ENCODE results near the gene MTERF1.
A peak's percentile ranks its signal among the peaks of the same experiment; 100 is the strongest.
"Not testable (repeated sequence)": the region's sequence is repeated elsewhere in the genome, so short reads cannot be mapped to it uniquely, and the experiment has no call there.

MTERF1 gene, protein sequence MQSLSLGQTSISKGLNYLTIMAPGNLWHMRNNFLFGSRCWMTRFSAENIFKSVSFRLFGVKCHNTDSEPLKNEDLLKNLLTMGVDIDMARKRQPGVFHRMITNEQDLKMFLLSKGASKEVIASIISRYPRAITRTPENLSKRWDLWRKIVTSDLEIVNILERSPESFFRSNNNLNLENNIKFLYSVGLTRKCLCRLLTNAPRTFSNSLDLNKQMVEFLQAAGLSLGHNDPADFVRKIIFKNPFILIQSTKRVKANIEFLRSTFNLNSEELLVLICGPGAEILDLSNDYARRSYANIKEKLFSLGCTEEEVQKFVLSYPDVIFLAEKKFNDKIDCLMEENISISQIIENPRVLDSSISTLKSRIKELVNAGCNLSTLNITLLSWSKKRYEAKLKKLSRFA

DNA sequence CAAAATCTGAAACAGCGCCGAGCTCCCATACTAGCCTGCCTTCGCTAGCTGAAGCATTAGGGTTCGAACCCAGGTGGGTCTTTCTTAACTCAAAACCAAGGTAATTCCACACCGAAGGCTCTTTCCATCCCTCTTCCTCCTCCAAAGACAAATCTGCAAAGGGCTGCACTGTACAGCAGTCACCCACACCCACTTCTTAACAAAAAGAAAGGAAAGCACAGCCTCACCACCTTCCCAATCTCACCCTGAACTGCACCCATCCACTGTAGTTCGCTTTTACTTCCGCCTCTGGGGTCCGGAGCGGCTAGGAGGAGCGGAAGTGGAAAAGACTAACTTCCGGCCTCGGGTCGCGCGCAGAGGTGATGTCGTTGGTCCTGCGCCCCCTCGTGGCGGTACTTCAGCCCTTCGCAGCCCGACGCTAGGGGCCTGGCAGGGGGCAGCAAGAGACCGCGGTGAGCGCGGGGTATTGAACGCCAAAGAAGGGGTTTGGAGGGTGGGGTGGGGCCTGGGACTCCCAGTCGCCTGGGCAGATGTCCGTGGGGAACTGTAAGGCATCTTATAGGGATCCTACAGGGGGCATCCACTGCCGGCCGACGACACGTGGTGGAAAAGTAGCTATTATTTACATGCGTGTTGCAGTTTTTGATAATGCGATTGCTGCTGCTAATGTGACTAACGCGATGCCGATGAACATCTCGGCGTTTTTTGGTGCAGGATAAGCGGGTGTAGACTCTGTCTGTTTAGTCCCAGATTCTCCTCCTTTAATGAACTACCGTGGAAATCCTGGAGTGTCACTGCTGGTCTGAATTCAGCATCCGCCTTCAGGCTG is at the start of gene MTERF1:
TSS of gene MTERF1 (minus strand) at position 290 of the 829 bp plus-strand sequence. CDS start 619 bp downstream, outside the sequence.
- peak; percentile 92 for DNase-seq

DNA sequence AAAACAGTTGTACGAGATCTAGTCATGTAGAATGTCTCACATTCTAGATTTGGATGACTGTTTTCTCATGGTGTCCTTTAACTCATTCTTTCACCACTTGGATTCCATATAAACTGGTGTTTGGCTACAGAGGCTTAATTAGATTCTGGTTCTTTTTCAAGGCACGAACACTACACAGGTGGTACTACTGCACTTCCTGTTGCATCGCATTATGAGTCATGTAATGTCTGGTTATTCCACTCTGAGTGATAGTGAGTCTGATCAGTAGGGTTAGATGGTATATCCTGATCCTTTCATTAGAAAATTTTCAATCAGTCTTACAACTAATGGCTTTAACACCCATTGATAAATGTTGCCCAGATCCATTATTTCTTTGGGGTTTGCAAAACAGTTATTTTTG is 49.0 kb upstream of the MTERF1 start:
- DNase-seq = no peak

DNA sequence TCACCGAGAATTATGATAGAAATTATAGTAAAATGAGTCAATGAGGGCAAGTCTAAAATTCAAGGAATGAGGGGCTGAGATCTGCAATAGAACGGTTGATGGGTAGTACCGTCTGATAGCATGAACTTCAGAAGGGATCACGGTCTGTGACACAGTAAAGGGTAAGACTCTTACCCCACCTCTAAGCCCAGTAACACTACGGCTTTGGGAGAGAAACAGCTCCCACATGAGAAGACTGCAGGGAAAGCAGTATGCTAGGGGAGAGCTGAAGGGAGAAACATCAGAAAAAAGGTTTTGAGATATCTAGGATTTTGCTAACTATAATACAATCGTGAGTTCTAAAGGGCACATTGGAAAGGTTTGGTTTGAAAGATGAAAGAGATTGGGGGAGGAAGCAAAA is 47.4 kb upstream of the MTERF1 start:
- no peak for DNase-seq

DNA sequence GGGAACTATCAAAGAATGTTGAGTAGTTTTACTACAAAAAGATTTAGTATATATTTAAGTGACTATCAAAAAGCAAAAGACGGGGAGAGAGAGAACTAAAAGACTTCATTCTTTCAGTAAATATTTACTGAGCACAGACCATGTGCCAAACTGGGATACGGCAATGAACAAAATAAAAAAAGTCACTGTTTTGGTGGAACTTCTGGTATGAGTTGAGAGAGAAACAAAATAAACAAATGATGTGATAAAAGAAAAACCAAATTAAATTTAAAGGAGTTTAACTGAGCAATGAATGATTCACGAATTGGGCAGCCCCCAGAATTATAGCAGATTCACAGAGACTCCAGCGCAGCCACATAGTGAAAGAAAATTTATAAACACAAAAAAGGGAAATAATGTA is 42.4 kb upstream of the MTERF1 start:
- no peak for DNase-seq

DNA sequence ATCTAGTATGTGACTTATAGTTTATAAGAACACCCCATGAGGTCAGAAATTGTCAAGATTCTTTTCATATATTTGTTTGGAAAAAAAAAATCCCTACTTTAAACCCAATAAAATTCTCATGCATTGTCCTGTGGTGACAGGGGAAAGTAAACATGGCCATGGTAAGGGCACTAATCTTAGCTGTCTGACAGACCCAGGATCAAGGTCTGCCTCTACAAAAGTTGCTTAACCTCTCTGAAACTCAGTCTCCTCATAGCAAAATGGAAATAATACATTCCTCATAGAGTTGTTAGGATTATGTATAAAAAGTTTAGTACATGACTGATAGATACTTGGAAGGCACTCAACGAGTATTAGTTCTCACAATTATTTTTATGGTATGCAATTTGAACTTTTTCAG is 37.9 kb upstream of the MTERF1 start:
- no peak for DNase-seq

DNA sequence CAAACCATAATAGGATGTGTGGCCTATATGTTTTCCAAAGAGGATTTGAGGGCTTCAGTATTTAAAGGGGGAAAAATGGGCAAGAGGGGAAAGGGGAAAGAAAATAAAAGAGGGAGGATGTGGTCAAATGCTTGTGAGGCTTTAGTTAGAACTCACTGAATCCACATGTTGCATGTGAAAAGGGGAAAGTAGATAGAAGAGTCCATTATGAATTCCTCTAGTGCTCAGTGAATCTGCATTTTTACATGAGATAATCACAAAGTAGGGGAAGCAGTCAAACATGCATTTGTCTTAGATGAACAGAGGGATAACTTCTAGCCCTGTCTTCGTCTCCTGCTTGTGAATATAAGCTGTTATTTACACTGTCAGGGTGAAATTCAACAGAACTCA is 35.5 kb upstream of the MTERF1 start:
- no peak for DNase-seq

DNA sequence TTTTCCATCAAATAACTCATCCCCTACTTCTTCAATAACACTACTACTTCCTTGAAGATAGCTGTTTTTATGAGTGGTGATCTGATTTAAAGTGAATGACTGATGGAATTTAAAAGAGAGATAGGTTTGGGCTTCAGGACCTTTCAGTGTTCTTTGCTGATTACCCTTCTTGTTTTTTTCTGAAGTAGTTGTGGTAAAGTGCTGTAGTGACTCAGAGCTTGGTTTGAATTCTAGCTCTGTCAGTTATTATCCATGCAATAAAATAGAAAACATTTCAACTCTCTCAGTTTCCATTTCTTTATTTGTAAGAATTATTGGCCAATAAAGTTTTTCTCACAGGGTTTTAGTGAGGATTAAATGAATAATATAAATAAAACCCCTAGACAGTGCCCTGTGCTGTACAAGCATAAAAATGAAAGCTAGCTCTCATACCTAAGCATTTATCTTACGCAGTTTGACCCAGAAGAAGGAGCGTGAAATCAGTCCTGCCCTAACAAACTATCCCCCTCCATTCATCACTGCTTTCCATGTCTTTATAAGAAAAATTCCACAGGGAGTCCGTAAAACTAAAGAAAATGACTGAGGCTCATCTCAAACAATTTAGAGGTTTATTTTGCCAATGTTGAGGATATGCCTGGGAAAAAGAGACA is 35.0 kb upstream of the MTERF1 start:
- DNase-seq = no peak

DNA sequence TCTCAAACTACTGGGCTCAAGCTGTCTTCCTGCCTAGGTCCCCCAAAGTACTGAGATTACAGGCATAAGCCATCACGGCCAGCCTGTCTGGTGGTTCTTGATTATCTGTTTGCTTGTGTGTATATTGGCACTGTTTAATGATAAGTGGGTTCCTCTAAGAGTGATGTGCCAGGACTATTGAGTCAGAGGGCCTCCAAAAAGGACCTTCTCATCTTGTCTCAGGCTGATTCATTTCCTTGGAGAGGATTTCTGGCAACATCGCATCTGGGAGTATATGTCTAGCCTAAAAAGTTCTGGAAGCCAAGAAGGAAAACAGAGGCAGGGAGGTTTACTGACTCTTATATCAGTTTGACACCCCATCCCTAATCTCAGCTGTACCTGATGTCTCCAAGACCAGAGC is 33.1 kb upstream of the MTERF1 start:
- no peak for DNase-seq

DNA sequence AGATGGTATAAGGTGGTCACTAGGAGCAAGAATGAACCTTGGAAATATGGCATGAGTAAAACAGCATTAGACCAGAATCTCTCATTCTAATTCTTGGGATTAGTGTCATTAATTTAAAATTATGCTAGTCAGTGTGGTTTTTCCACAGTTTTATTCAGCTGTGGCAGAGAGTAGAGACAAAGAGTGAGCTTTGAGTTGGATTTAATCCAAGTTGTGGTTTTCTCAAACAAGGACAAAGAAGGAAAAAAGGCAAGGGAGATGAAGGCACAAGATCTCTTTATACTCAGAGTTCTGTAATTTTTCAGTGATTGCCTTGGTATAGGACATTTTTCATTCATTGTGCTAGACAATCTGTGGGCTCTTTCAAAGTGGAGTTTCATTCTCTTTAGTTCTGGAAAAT is 32.0 kb upstream of the MTERF1 start:
- DNase-seq = no peak

DNA sequence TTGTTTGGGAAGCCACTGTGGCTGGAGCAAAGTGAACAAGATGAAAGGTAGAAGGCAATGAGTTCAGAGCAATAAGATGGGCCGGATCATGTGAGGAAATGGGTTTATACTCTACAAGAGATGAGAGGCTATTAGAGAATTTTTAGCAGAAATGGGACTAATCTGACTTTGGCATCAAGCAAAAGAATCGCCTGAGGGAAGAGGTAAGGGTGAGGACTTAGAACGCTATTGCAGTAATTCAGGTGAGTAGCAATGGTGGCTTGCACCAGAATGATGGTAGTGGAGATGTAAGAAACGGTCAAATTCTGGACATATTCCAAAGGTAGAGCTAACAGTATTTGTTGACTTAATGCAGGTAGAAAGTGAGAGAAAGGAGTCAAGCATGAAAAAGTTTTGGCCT is 30.6 kb upstream of the MTERF1 start:
- DNase-seq = no peak

DNA sequence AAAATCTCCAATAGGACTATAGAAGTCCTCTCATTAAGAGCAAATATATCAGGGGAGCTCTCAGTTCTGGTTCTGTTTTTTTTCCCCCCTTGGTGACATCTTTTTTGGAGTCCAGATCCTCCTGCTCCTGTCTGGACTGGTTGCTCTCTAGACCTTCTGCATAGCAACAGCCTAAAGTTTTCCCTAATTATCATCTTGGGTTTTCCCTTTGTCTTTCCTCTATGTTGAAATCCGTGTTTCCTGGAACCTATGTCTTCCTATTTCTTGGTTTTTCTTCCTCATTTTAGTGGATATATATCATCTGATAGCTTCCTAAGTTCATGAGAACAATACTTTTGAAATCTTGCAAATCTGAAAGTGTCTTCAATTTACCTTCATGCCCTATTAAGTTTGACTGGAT is 29.7 kb upstream of the MTERF1 start:
- DNase-seq = no peak

DNA sequence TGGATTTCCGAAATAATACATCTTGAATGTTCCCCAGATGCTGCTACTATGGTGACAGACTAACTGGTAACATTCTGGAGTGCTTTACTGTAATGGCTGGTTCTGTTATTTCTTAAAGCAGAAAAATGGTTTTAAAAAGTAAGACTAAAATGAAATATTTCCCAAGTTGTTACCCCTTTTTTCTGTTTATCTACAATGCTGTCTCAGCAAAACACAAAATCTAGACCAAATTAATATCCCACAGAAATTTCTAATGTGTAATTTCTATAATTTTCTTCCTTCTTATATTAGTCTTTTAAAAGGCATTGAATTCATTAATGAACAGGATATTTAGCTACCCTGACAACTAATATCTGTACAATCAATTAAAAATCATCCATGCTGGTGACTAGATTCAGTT is 19.1 kb upstream of the MTERF1 start:
- DNase-seq = no peak

DNA sequence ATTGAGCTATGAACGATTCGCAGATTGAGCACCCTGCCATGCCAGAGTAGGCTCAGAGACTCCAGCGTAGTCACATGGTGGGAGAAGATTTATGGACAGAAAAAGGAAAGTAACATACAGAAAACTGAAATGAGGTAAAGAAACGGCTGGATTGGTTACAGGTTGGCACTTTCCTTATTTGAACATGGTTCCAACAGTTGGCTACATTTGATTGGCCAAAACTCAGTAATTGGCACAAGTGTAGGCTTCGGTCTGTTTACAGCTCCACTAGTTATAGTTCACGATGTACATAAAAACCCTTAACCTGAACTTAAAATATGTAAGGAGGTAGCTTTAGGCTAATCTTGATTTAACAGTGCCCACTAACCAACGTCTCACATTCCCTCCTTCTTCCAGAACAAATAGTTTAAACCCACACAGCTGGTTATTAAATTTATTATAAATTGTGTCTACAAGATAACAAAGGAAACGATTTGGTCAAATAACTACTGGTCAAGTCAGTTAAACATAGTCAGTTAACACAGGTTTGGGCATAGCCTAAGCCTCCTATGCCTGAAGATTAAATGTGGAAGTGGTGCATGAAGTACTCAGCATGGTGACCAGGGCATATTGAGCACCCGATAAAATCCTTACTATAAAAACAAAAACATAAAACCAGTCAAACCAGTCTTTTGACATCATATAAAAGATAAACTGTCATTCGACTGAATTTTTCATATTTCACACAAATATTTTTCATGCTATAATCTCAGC is 17.9 kb upstream of the MTERF1 start:
- DNase-seq = no peak

DNA sequence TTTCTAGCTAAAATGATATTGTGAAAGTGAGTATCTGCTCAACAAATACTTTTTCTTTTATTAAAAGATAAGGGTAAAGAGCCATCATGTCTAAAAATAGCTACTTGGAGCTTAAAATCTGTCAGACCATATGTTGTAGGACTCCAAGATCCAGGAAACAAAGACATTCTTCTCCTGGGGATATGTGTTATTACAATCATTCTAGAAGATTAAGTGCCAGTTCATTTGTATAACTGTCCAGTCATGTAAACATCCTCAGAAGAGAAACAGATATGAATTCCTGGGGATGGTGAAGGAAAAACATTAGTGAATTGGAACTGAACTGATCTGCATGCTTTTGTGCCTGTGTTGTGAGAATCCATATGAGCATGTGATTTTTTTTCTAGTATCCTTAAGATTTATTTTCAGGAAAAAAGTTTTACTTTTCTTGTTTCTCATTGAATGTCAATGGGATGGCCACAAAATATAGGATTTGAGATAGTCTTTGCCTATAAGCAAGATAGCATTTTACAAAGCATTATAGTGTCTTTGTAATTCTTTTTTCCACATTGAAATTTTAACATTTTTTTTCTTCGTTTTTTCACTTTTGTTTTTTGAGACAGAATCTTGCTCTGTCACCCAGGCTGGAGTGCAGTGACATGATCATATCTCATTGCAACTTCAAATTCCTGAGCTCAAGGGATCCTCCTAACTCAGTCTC is 14.4 kb upstream of the MTERF1 start:
- no peak for DNase-seq

DNA sequence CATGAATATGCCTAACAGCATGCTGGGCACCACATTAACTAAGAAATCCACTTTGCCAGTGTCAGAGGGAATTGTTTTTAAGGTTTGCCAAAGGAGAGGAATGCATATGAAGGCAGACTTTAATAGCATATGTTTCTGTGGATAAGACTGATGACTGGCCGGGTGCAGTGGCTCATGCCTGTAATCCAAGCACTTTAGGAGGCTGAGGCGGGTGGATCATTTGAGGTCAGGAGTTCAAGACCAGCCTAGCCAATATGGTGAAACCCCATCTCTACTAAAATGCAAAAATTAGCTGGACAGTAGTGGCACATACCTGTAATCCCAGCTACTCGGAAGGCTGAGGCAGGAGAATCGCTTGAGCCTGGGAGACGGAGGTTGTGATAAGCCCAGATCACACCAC is 13.2 kb upstream of the MTERF1 start:
- not testable (repeated sequence) for DNase-seq

DNA sequence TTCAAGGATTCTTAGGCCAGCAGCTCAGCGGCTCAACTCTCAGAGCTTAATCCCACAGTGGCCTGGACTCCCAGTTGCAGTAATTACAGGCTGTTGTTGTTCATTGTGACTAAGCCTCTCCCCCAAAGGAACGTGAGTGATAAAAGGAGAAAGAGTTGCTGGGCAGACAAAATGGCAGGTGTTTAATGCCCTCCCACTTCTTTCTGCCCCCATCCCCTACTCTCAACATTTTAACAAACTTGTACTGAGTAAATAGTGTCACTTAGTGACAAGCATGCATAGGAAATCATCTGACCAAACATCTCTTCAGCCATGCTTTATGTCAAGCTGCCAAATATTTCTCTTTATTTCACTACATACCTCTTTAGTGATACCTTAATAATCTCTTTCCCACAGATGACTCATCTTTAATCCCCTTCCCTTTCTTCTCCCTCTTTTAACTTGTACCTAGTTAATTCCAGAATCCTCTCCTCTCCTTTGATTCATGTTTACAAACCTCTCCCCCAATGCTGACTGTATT is 12.4 kb upstream of the MTERF1 start:
- DNase-seq = no peak

DNA sequence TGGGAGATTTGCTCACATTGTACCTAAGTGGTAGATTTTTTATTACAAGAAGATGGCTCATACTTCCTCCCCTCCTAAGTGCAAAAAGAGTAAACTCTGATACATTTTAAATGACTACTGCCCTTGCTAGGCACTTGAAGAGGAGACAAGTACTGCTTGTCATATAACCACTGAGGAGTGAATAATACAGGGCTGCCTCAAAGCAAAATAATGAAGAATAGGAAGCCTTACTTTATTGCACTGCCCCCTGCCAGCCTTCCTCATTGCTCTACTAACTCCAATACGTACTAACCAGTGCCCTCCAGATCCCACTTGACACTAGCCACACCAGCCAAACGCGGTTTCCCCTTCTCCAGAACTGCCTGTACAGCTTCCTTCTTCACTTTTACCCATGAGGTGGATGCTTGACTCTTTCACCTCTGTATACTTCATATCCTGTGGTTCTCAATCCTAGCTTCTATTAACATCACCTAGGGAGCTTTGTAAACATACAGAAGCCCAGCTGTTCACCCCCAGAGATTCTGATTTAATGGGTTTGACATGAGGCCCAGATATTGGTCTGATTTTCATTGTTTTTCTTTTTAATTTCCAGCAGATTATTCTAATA is 11.7 kb upstream of the MTERF1 start:
- no peak for DNase-seq

DNA sequence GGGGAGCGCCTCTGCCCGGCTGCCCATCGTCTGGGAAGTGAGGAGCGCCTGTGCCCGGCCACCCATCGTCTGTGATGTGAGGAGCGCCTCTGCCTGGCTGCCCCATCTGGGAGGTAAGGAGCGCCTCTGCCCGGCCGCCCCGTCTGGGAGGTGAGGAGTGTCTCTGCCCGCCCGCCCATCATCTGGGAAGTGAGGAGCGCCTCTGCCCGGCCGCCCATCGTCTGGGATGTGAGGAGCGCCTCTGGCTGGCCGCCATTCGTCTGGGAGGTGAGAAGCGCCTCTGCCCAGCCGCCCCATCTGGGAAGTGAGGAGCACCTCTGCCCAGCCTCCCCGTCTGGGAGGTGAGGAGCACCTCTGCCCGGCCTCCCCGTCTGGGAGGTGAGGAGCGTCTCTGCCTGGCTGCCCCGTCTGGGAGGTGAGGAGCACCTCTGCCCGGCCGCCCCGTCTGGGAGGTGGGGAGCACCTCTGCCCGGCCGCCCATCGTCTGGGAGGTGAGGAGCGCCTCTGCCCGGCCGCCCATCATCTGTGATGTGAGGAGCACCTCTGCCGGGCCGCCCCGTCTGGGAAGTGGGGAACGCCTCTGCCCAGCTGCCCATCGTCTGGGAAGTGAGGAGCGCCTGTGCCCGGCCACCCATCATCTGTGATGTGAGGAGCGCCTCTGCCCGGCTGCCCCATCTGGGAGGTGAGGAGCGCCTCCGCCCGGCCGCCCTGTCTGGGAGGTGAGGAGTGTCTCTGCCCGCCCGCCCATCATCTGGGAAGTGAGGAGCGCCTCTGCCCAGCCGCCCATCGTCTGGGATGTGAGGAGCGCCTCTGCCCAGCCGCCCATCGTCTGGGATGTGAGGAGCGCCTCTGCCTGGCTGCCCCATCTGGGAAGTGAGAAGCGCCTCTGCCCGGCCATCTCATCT is 8.0 kb upstream of the MTERF1 start:
- DNase-seq = not testable (repeated sequence)

DNA sequence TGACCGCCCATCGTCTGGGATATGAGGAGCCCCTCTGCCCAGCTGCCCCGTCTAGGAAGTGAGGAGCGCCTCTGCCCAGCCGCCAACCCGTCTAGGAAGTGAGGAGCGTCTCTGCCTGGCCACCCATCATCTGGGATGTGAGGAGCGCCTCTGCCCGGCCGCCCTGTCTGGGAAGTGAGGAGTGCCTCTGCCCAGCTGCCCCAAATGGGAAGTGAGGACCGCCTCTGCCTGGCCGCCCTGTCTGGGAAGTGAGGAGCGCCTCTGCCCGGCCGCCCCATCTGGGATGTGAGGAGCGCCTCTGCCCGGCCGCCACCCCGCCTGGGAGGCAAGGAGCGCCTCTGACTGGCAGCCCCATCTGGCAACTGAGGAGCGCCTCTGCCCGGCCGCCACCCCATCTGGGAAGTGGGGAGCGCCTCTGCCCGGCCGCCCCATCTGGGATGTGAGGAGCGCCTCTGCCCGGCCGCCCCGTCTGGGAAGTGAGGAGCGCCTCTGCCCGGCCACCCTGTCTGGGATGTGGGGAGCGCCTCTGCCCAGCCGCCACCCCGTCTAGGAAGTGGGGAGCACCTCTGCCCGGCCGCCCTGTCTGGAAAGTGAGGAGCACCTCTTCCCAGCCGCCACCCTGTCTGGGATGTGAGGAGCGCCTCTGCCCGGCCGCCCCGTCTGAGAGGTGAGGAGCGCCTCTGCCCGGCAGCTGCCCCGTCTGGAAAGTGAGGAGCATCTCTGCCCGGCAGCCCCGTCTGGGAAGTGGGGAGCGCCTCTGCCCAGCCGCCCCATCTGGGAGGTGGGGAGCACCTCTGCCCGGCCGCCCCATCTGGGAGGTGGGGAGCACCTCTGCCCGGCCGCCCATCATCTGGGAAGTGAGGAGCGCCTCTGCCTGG is 7.1 kb upstream of the MTERF1 start:
- not testable (repeated sequence) for DNase-seq
